ENCODE data around the gene GRID1.

DNA sequence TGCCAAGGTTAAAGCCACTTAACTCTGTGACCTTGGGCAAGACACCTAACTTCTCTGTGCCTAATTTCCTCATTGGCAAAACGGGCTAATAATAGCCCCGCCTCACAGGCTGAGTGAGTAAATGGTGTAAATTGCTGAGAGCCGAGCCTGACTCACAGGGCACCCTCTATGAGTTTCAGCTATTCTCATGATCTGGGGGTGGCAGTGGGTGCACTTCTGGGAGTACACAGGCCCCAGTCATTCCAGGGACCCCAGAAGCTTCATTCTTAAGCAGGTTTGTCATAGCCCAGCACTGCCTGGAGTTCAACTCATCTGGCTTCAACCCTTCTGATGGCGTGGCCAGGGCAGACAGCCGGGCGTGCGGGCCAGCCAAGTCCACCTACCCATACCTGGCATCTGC lies 137.2 kb downstream of the GRID1 start:
- TF ChIP-seq, protein P1, sequence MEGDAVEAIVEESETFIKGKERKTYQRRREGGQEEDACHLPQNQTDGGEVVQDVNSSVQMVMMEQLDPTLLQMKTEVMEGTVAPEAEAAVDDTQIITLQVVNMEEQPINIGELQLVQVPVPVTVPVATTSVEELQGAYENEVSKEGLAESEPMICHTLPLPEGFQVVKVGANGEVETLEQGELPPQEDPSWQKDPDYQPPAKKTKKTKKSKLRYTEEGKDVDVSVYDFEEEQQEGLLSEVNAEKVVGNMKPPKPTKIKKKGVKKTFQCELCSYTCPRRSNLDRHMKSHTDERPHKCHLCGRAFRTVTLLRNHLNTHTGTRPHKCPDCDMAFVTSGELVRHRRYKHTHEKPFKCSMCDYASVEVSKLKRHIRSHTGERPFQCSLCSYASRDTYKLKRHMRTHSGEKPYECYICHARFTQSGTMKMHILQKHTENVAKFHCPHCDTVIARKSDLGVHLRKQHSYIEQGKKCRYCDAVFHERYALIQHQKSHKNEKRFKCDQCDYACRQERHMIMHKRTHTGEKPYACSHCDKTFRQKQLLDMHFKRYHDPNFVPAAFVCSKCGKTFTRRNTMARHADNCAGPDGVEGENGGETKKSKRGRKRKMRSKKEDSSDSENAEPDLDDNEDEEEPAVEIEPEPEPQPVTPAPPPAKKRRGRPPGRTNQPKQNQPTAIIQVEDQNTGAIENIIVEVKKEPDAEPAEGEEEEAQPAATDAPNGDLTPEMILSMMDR (IDR thresholded peaks at IDR 0.05) = no peak
- no peak for TF ChIP-seq POLR2A (IDR thresholded peaks at IDR 0.05)

All from lower leg skin (tissue), 3 donors.